HG03060 (cell line): ENCODE data around the gene CD8B.
A peak's percentile ranks its signal among the peaks of the same experiment; 100 is the strongest.

Experiments
- ATAC-seq: cut with Tn5 transposase; IDR thresholded peaks from one replicate; pipeline ENCODE4 v1.9.1; 2021; ENCODE audit warnings: low read depth, moderate number of reproducible peaks; ENCODE audit not compliant: unreplicated experiment

Gene CD8B

GRCh38 chr2:86806059-86806857, 55.4 kb downstream of the CD8B start:
- no peak for ATAC-seq

DNA sequence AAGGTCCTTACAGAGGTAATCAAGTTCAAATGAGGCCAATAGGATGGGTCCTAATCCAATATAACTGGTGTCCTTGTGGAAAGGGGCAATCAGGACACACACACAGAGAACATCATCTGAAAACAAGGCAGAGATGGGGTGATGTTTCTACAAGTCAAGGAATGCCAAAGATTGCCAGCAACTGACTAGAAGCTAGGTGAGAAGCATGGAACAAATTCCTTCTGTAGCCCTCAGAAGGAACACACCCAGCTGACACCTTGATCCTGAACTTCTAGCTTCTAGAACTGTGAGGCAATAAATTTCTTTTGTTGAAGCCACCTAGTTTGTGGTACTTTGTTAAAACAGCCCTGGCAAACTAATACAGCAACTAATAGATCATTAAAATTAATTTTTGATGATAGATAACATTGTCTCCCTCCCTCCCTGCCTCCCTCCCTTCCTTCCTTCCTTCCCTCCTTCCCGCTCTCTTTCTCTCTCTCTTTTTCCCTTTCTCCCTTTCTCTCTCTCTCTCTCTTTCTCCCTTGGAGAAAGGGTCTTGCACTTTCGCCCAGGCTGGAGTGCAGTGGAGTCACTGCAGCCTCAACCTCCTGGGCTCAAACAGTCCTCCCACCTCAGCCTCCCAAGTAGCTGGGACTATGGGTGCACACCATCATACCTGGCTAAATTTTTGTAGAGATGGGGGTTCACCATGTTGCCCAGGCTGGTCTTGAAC, 60.7 kb downstream of the CD8B start:
- no peak for ATAC-seq

- ATAC-seq = no peak
Observed at GRCh38 chr2:86794861-86795260, 66.8 kb downstream of the CD8B start.

- no peak for ATAC-seq
Observed at GRCh38 chr2:86793752-86794151, 67.9 kb downstream of the CD8B start.

DNA sequence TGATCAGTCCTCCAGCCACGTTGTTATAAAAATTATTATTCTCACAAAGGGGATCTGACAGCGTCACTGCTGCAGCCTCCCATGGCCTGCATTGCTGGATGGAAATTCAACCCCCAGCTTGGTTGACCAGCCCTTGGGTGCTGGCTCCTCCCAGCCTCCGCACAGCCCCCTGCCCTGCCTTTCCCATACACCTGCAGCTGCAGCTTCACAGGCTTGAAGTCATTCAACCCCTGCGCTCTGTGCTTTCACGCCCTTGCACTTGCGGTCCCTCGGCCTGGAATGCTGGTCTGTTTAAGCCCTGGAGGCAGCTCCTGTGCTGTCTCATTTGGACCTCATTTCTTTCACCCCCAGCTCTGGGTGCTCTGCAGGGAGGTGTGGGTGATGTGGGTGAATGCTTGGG, 70.1 kb downstream of the CD8B start:
- no peak for ATAC-seq

DNA sequence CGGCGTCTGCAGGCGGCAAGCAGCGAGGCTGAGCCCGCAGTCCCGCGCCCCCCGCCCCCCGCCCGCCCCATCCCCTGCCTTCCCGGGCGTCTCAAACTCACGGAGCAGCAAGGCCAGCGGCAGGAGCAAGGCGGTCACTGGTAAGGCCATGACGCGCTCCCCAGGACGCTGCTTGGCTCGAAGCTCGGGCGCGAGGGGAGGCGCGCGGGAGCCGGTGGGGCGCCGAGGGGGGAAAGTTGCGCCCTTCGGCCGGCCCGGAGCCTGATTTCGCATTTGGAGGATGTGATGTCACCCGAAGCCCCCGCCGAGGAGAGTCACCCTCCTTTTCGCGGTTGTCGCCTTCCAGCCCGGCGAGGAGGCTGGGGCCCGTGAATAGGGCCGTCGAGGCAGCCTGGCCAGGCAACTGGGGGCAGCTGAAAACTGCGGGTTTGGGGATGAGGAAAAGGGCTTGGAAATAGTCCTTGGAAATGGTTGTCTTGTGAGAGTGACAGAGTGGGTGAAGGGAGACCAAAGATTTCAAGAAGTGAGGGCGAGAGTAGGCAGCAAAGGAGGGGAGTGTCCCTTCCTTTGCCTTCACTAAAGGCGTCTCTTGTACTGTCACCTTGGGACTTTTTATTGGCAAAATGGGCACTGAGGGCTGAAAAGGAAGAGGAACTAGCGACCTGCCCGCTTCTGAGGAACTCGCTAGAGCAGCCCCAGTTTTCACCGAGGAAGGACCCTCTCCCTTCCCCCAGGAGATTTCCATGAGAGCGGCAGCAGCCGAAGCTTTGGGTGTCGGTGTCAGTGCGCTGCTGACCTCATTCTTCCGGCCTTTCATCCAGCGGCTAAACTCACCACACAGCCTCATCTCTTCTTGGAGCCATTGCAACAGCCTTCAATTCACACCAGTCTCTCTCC, 70.8 kb downstream of the CD8B start, which contains the start of gene CD8A:
Gene CD8A, minus strand, starts transcription at position 238 of the 897 bp plus-strand sequence. Its CDS starts 88 bp downstream, at position 150.
- ATAC-seq = no peak

- ATAC-seq = no peak
Observed at GRCh38 chr2:86790134-86790675, 71.5 kb downstream of the CD8B start.

GRCh38 chr2:86789687-86790133, 72.0 kb downstream of the CD8B start:
- no peak for ATAC-seq

DNA sequence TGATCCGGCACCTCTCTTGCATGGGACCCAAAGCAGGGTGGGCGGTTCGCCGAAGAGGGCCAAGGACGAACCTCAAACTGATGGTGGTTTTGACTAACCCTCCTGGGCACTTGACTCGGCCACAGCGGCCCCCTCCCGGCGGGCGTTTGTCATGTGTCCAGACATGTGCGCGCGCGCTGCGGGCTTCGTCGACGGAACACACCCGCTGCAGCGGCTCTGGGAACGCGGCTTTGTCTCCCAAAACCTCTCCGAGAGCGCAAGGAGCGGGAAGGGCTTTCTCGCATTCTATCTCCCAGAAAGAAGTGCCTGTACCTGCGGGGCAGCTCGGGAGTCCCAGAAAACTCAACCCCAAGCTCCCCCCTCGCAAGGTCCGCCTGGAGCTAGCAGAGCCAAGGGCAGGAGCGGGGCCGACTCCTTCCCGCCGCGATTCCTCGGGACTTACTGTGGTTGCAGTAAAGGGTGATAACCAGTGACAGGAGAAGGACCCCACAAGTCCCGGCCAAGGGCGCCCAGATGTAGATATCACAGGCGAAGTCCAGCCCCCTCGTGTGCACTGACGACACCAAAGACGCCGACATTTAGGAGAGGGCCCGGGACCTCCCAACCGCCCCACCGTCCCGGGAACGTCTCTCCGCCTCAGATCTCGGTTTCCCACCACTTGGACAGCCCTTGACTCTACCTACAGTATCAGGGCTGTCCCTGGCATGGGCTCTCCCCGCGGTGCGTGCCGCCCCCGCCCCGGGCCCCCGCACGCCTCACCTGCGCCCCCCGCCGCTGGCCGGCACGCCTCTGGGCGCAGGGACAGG, 72.6 kb downstream of the CD8B start:
- ATAC-seq = no peak

GRCh38 chr2:86788165-86788564, 73.5 kb downstream of the CD8B start:
- no peak for ATAC-seq

- ATAC-seq = no peak
Observed at GRCh38 chr2:86787736-86788135, 74.0 kb downstream of the CD8B start.

DNA sequence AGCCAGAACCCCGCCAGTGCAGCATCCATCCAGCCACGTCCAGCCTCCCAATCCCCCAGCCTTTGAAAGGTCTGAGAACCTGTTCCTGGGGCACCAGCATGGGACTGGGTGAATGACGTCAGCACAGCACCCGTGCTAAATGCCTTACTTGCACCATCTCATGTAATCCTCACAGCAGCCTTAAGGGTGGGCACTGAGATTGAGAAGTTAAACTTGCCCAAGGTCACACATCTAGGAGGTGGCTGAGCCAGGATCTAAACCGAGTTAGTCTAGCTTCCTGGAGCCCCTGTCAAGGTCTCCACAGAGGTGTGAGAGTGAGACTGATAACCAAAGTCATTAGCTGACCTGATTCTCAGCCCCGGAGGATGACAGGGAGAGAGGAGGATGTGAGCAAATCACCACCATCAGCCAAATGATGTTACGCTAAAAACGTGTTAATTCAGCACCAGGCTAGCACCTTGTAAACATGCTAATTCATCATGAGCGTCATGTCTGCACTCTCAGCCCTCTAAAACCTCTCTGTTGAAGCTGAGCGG, 75.6 kb downstream of the CD8B start:
- ATAC-seq = no peak

GRCh38 chr2:86785456-86785855, 76.2 kb downstream of the CD8B start:
- no peak for ATAC-seq

GRCh38 chr2:86783615-86784339, 77.9 kb downstream of the CD8B start:
- ATAC-seq = peak; percentile 90

GRCh38 chr2:86782748-86783147, 78.9 kb downstream of the CD8B start:
- no peak for ATAC-seq

DNA sequence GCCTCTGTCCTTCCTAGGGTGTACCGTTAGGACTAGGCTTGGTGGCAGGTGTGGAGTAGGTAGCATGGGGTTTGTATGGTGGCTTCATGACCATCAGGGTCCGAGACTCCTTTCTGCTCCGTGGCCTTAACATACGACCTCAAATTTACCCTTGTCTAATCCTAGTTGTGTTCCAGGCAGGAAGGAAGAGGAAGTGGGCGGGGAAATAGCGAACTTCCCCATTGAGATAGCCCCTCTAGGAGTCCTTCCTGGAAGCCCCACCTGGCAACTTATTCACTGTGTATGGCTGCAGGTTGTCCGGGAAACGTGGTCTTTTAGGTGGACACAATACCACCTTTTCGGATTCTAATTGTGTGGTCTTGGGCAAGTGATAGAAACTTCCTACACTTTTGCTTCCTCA, 80.3 kb downstream of the CD8B start:
- no peak for ATAC-seq

- no peak for ATAC-seq
Observed at GRCh38 chr2:86779971-86780370, 81.7 kb downstream of the CD8B start.

- no peak for ATAC-seq
Observed at GRCh38 chr2:86778957-86779356, 82.7 kb downstream of the CD8B start.

- no peak for ATAC-seq
Observed at GRCh38 chr2:86776532-86776931, 85.2 kb downstream of the CD8B start.
